Activated T-helper 9 cell treated with anti-CD3 and anti-CD28 coated beads, Interleukin-2, amount 50 U/mL, for 16 hours (primary cell): Measurements from ENCODE around the gene BAG5.

Source experiments
- DNase-seq: peaks from one replicate; pipeline ENCODE4 v3.0.0-alpha.2; 2020; ENCODE audit warnings: low read depth

Gene BAG5

GRCh38 chr14:103509864-103510723 lies 52.4 kb downstream of the BAG5 start:
- DNase-seq: no peak

- no peak for DNase-seq
These were observed 53.7 kb downstream of the BAG5 start for GRCh38 chr14:103508521-103509329.

GRCh38 chr14:103507751-103508150 lies 54.7 kb downstream of the BAG5 start:
- no peak for DNase-seq
